Right lobe of liver (tissue), 6 donors: ENCODE results near the gene NHLRC4. TPM values are rescaled to one million over a fixed set of nuclear protein-coding genes. Genes with fewer than 3 reads are reported as not detected.

Source experiments
- ATAC-seq, 4 donors: fragments of 200-7000 bp; cut with Tn5 transposase; one replicate each; pipeline ENCODE4 v1.9.1; 2020; ENCODE audit warnings: mild to moderate bottlenecking in 4 of 4, moderate library complexity in 4 of 4
- DNase-seq, 3 donors: peaks; one replicate each; pipeline ENCODE4 v3.0.0-alpha.2; 2020
- H3K27ac ChIP-seq, 3 donors: fragments of 200-600 bp; one replicate each; pipeline ENCODE4 v1.8.0; 2022
- H3K27me3 ChIP-seq, 2 donors: fragments of 200-600 bp; one replicate each; pipeline ENCODE4 v1.8.0; 2022
- H3K36me3 ChIP-seq, 4 donors: fragments of 200-600 bp; sonication (generic) in 1 of 4; one replicate each; pipeline versions ENCODE4 v1.5.1 to v1.8.0; 2017 to 2022; ENCODE audit warnings: control low read depth in 1 of 4
- H3K4me1 ChIP-seq, 4 donors: fragments of 200-600 bp; sonication (generic) in 1 of 4; one replicate each; pipeline versions ENCODE4 v1.5.1 to v1.8.0; 2017 to 2022; ENCODE audit warnings: control low read depth in 1 of 4
- H3K4me3 ChIP-seq, 3 donors: fragments of 200-600 bp; one replicate each; pipeline ENCODE4 v1.8.0; 2022
- H3K9me3 ChIP-seq, 4 donors: fragments of 200-600 bp; sonication (generic) in 1 of 4; one replicate each; pipeline versions ENCODE4 v1.5.1 to v1.8.0; 2017 to 2022; ENCODE audit warnings: control low read depth in 1 of 4
- CTCF ChIP-seq, 4 donors: fragments of 200-600 bp in 3 of 4; fragments of 450-650 bp in 1 of 4; IDR thresholded peaks; one replicate each; pipeline versions ENCODE4 v1.5.1 to v1.8.0; 2016 to 2022; ENCODE audit warnings: antibody characterized with exemption in 4 of 4, mild to moderate bottlenecking in 2 of 4
- POLR2A ChIP-seq: fragments of 450-650 bp; IDR thresholded peaks from one replicate; pipeline ENCODE4 v1.6.1; 2017; ENCODE audit warnings: antibody characterized with exemption, mild to moderate bottlenecking
- WGBS: methylation state at CpG from one replicate; pipeline ENCODE4 v1.1.6; 2018; ENCODE audit warnings: low coverage, low lambda C conversion rate; ENCODE audit not compliant: insufficient coverage; ENCODE audit errors: missing lambda C conversion rate; 5-methylcytosine and 5-hydroxymethylcytosine counted together
- intact Hi-C, 2 donors: fragments of 100-400 bp; cut with DNase I; formaldehyde crosslinking; loops; one replicate each; pipeline versions ENCODE4 v1.11.2 to v1.14.1; 2022
- total RNA-seq, 6 experiments: library from RNA; depleted of rRNA in 2 of 6; stranded (reverse); fragments of >200 nt in 2 of 6; fragmentation: NEBNext Ultra II Directional in 3 of 6; extraction: Animal tissue kit (Norgen Biotek cat#: 25700) in 3 of 6; gene quantifications; one replicate each; pipeline versions ENCODE4 v1.1.0 to v1.2.4, GENCODE V29; 2016 to 2023
- donor health status: DM: no; HTN: yes; CAD: no.
- donor health status: DM: no; HTN: no; CAD: no.
- donor health status: DM: no; HTN: no; CAD: no.
- donor health status: DM: no; HTN: yes; CAD: no.
- donor health status: DM: no; HTN: yes; CAD: no.

Gene NHLRC4
- total RNA-seq, 6 experiments from 2014 or later = 0.12 to 0.33 (median 0.28) TPM; not detected in 1

- no peak overlapping the region for H3K4me3 ChIP-seq
- ATAC-seq (no peak), DNase-seq (no peak)
- no peaks in the 10 kb centered on the region for H3K9me3 ChIP-seq
- peaks cover 0 to 10% (median 0%) of the 10 kb centered on the region in 4 donors for H3K4me1 ChIP-seq
- 100% methylated on average over 2 of the region's 15 CpGs for WGBS
- H3K27ac ChIP-seq = no peak overlapping the region
- TF ChIP-seq POLR2A = no peak
- no peak for TF ChIP-seq CTCF (IDR thresholded peaks at IDR 0.05)
- no peaks in the 10 kb centered on the region for H3K36me3 ChIP-seq
- H3K27me3 ChIP-seq = no peaks in the 10 kb centered on the region
- intact Hi-C loops = no loop called here
Measured at GRCh38 chr16:561413-561794, 5.4 kb upstream of the NHLRC4 start.

GRCh38 chr16:561957-562938, 4.6 kb upstream of the NHLRC4 start:
- Histone ChIP-seq H3K4me1 (peaks cover 0 to 10% (median 0%) of the 10 kb centered on the region in 4 donors), H3K9me3 (no peaks in the 10 kb centered on the region), H3K27ac (no peak overlapping the region), H3K27me3 (no peaks in the 10 kb centered on the region), H3K36me3 (no peaks in the 10 kb centered on the region), H3K4me3 (no peak overlapping the region)
- intact Hi-C loops = no loop called here
- DNase-seq (no peak), ATAC-seq (no peak)
- 65% methylated on average over 4 of the region's 43 CpGs for WGBS
- TF ChIP-seq POLR2A = no peak
- TF ChIP-seq CTCF (IDR thresholded peaks at IDR 0.05) = no peak

- no peak for ATAC-seq
- intact Hi-C loops = no loop called here
- Histone ChIP-seq H3K4me3 (no peak overlapping the region), H3K27me3 (no peaks in the 10 kb centered on the region), H3K4me1 (peaks cover 0 to 8% (median 0%) of the 10 kb centered on the region in 4 donors), H3K27ac (no peak overlapping the region), H3K9me3 (no peaks in the 10 kb centered on the region), H3K36me3 (no peaks in the 10 kb centered on the region)
- TF ChIP-seq POLR2A = no peak
- TF ChIP-seq CTCF (IDR thresholded peaks at IDR 0.05) = no peak
- DNase-seq = no peak
- 62% methylated on average over 6 of the region's 30 CpGs for WGBS
Measured at GRCh38 chr16:563072-563644, 3.6 kb upstream of the NHLRC4 start.

- DNase-seq = no peak
- Histone ChIP-seq H3K4me3 (no peak overlapping the region), H3K9me3 (no peaks in the 10 kb centered on the region), H3K36me3 (no peaks in the 10 kb centered on the region), H3K27me3 (no peaks in the 10 kb centered on the region), H3K4me1 (peaks cover 0 to 4% (median 0%) of the 10 kb centered on the region in 4 donors), H3K27ac (no peak overlapping the region)
- intact Hi-C loops = no loop called here
- TF ChIP-seq CTCF (IDR thresholded peaks at IDR 0.05) (no peak), POLR2A (no peak)
- no CpG with 5 or more reads among the region's 42 CpGs for WGBS
- ATAC-seq = no peak
Measured at GRCh38 chr16:564690-565418, 2.0 kb upstream of the NHLRC4 start.
